ENCODE data around the gene GHITM.

The GHITM gene

DNA sequence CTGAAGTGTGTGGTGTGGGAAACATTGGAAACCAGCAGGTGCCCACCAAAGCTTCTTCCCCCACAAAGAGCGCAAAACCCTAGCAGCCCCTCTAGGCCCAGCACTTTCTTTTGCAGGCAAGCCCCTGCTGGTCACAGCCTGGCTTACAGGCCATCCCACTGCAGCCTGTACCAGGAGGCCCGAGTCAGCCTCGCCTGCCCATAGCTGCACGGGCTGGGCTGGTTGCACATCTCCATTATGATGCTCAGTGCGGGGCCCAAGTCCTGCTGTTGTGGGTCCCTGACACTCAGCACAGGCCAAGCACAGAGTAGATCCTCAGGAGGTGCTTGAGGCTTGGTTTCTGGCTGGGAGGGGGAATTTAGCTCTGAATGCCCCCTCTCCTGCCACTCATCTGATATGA lies 63.0 kb downstream of the GHITM start:
- TF ChIP-seq, protein P1, sequence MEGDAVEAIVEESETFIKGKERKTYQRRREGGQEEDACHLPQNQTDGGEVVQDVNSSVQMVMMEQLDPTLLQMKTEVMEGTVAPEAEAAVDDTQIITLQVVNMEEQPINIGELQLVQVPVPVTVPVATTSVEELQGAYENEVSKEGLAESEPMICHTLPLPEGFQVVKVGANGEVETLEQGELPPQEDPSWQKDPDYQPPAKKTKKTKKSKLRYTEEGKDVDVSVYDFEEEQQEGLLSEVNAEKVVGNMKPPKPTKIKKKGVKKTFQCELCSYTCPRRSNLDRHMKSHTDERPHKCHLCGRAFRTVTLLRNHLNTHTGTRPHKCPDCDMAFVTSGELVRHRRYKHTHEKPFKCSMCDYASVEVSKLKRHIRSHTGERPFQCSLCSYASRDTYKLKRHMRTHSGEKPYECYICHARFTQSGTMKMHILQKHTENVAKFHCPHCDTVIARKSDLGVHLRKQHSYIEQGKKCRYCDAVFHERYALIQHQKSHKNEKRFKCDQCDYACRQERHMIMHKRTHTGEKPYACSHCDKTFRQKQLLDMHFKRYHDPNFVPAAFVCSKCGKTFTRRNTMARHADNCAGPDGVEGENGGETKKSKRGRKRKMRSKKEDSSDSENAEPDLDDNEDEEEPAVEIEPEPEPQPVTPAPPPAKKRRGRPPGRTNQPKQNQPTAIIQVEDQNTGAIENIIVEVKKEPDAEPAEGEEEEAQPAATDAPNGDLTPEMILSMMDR (conservative IDR thresholded peaks at IDR 0.05; ENCODE audit: low read length), result no peak
- no peak for DNase-seq (ENCODE audit: low read depth)
- no peak overlapping the region for H3K4me3 ChIP-seq (ENCODE audit: low read length)

Data from AG10803 (cell line).